GM21381 (cell line): ENCODE measurements around the gene COG4.
"Not testable (repeated sequence)": the region's sequence is repeated elsewhere in the genome, so short reads cannot be mapped to it uniquely, and the experiment has no call there.

ENCODE experiments used
- ATAC-seq: cut with Tn5 transposase; IDR thresholded peaks from one replicate; pipeline ENCODE4 v1.9.1; 2021; ENCODE audit warnings: mild to moderate bottlenecking, moderate library complexity; ENCODE audit not compliant: unreplicated experiment

COG4 gene

DNA sequence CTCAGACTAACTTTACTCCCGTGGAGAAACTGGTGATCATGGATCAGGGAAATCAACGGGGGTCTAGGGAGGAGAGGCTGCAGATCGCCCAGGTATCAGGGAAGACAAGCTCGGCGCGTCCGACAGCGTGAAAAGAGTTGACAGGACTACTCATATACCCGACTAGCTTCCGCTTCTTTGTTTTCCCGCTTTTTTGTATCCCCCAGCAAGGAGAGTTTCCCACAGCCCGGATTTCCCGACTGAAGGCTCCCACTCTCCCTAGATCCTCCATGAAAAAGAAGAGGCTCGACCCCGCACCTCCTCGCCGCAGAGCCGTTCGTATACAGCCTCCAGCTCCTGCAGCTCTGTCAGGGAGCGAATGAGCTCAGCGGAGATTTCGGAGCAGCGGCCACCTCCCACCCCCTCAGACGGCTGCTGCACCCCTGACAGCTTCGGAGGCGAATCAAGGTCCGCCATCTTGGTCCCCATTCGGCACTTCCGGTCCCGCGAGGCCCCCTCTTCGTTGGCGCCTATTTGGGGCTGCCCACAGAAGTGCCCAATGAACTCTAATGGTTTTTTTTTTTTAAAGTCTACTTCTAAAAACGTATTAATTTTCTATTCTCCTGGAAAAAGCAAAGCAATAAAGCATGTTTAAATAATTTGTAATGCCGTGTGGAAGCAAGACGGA is at the start of gene COG4:
Gene COG4 (minus strand): TSS at position 479 of the 667 bp plus-strand sequence. CDS start 11 bp downstream, at position 468.
- peak; percentile 67 for ATAC-seq

DNA sequence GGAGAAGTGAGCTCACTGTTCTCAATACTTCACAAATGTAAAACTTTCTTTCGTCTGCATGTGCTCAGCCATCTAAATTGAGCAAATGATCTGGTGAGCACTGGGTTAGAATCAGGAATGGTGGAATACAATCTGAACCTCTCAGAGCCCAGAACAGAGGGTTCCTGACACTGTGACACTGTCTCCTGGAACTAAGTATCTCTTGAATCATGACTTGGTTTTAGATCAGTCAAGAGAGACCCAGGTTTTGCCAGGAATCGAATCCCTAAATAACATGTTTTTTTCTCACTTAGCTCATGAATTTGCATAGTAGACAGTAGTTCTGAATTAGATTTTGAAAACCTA is 49.5 kb upstream of the COG4 start:
- ATAC-seq = no peak

GRCh38 chr16:70572050-70572925 is 48.9 kb upstream of the COG4 start:
- ATAC-seq = no peak

DNA sequence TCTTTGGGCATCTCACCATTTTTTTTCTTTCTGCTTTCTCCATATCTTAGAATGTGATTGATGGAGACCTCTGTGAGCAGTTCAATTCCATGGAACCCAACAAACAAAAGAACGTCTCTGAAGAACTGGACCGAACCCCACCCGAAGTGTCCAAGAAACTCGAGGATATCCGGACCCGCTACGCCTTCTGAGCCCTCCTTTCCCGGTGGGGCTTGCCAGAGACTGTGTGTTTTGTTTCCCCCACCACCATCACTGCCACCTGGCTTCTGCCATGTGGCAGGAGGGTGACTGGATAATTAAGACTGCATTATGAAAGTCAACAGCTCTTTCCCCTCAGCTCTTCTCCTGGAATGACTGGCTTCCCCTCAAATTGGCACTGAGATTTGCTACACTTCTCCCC is 48.3 kb upstream of the COG4 start:
- ATAC-seq = no peak

GRCh38 chr16:70570967-70571570 is 47.7 kb upstream of the COG4 start:
- no peak for ATAC-seq

GRCh38 chr16:70569752-70570151 is 46.4 kb upstream of the COG4 start:
- ATAC-seq = no peak

DNA sequence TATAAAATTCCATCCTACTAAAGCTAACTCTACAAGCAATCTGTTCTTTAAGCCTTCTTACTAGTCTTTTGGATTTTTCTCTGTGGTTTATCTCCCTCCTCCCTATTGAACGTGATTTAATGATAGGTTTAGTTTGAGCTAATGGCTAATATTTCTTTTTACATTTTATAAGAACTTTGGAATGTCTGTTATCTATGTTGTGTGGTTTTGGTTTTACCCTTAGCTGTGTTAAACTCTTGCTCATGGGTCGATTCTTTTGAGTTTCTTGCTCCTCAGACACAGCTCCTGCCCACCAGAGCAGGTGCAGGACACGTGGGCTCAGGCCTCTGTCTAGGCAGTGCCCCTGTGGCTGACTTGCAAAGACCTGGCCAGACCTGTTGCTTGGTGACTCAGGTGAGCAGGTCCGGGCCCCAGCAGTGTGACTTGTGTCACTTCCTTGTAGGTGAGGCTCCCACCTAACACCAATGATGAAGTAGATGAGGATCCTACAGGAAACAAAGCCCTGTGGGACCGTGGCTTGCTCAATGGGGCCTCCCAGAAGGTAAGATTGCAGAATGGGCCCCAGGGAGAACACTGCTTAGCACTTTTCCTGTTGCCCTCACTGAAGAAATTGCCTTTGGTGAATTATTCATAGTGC is 45.4 kb upstream of the COG4 start:
- no peak for ATAC-seq

DNA sequence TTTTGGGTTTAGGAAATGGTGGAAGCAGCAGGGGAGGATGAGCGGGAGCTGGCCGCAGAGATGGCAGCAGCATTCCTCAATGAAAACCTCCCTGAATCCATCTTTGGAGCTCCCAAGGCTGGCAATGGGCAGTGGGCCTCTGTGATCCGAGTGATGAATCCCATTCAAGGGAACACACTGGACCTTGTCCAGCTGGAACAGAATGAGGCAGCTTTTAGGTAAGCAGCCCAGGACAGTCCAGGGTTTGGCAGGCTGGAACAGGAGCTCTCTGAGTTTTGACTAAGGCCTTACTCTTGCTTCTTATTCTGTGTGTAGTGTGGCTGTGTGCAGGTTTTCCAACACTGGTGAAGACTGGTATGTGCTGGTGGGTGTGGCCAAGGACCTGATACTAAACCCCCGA is 41.7 kb upstream of the COG4 start:
- ATAC-seq = no peak

GRCh38 chr16:70563636-70564035 is 40.3 kb upstream of the COG4 start:
- no peak for ATAC-seq

DNA sequence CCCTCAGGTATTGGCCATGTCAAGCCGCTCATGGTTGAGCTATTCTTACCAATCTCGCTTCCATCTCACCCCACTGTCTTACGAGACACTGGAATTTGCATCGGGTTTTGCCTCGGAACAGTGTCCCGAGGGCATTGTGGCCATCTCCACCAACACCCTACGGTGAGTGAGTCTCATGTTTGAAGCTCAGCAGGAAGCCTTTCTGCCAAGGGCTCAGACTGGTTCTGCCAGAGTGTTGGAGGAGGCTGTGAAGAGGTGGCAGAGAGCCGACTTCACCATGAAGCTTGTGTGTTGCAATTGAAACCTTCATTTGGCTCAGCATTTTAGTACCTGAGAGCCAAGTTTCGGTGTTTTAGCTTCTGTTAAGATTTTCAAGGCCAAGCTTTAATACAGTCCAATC is 38.3 kb upstream of the COG4 start:
- ATAC-seq = no peak

DNA sequence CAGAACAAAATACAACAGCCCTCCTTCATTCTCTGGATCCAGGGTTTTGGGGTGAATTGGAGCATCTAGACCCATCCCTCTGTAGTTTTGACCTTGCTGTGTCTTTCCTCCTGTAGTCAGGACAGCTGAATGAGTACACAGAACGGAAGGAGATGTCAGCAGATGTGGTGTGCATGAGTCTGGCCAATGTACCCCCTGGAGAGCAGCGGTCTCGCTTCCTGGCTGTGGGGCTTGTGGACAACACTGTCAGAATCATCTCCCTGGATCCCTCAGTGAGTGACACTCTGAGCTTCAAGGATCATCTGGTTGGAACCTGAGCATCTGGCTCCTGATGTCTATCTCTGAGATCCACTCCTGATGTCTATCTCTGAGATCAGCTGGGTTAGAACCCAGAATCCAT is 32.7 kb upstream of the COG4 start:
- ATAC-seq = no peak

- ATAC-seq = no peak
Measured at GRCh38 chr16:70553645-70554044, 30.3 kb upstream of the COG4 start.

DNA sequence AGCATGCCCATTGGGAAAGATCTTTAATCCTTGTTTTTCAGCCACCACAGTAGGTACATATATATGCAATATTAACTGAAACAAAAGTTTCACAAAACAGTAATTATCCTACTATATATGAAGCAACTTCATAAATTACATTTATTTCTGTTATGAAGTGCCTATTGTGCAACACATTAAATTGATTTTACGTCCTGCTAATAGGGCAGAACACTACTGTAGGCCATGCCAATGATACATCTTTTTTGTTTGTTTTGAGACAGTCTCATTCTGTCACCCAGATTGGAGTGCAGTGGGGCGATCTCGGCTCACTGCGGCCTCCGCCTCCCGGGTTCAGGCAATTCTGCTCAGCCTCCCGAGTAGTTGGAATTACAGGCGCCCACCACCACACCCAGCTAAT is 29.3 kb upstream of the COG4 start:
- no peak for ATAC-seq

DNA sequence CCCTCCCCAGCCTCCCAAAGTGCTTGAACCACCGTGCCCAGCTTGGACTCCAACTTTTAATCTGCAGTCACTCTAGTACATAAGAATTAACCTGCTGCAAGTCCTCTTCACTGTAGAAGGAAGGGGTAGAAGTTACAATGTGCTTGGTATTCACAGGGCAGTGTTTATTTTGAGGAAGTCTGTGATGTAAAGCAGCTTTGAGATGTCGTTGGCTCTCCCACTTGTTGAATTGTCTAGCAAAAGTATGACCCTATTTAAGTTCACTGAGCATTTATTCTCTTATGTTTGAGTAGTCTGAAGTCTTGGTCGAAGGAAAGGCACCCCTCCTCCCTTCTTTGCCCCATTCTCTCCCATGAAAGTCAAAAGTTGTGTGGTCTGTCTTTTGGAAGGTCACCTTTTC is 28.4 kb upstream of the COG4 start:
- no peak for ATAC-seq

- ATAC-seq = no peak
Measured at GRCh38 chr16:70550082-70550481, 26.7 kb upstream of the COG4 start.

GRCh38 chr16:70548936-70549335 is 25.6 kb upstream of the COG4 start:
- no peak for ATAC-seq

DNA sequence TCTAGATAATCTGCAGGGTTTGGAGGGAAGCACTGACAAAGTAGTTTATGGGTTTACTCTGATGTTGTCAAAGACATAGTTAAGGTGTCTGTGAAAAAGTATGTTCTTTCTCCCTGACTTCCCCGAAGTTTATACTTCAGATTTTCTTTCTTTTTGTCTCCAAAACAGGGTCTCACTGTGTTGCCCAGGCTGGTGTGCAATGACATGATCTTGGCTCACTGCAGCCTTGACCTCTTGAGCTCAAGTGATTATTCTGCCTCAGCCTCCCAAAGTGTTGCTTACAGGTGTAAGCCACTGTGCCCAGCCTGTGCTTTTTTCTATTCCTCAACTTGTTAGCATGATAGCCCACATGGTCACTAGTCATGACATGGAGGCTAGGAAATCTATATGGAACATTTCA is 21.2 kb upstream of the COG4 start:
- no peak for ATAC-seq

GRCh38 chr16:70540994-70541393 is 17.6 kb upstream of the COG4 start:
- no peak for ATAC-seq

DNA sequence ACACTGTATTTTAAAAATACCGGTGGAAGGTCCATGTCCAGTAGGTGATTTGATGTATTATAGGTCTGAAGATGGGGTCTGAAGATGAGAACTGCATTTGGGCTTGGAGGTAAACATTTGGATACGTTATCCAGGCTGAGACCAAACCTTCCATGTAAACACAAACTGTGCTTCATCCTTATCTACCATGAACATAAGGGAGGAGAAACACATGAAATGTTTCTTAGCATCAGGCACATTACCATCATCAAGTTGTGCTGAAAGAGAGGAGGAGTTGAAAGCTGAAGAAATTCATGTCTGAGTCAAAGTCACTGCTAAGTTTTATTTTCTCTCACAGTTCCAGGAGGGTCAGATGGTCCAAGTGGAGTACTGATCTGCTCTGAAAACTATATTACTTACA is 11.6 kb upstream of the COG4 start:
- ATAC-seq = no peak

DNA sequence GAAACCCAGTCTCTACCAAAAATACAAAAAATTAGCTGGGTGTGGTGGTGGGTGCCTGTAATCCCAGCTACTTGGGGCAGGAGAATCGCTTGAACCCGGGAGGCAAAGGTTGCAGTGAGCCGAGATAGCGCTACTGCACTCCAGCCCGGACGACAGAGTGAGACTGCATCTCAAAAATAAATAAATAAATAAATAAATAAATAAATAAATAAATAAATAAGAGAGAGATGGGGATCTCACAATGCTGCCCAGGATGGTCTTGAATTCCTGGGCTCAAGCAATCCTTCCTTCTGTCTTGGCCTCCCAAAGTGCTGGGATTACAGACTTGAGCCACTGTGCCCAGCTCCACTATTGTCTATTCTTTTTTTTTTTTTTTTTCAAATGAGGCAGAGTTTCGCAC is 6.6 kb upstream of the COG4 start:
- ATAC-seq = not testable (repeated sequence)

GRCh38 chr16:70529051-70529777 is 5.9 kb upstream of the COG4 start:
- no peak for ATAC-seq
